Keratinocyte (primary cell): ENCODE data around the gene STARD8. TPM values are rescaled to one million over a fixed set of nuclear protein-coding genes. Genes with fewer than 3 reads are reported as not detected.

Experiments used
- DNase-seq: peaks from one replicate; pipeline ENCODE4 v3.0.0-alpha.2; 2011; ENCODE audit warnings: low read depth, missing footprints, low spot score
- FAIRE-seq: peaks from 2 replicates; lab custom pipeline; 2011; peaks lifted over from hg19 to GRCh38; lab: Jason Lieb, UNC
- H2AFZ ChIP-seq: 2 replicates; pipeline ENCODE4 v1.6.0; 2012; ENCODE audit warnings: low read length, control low read depth, inconsistent platforms; ENCODE audit not compliant: control insufficient read depth
- H3K27ac ChIP-seq: 2 replicates; pipeline ENCODE4 v1.5.1; 2011; ENCODE audit warnings: low read length; ENCODE audit not compliant: control insufficient read depth, insufficient read depth
- H3K27me3 ChIP-seq: 3 replicates; pipeline ENCODE4 v1.6.0; 2011; ENCODE audit warnings: low read length; ENCODE audit not compliant: control insufficient read depth, insufficient read depth; ENCODE audit errors: extremely low read depth
- H3K36me3 ChIP-seq, 2 experiments: 2 replicates in 1 of 2; 3 replicates in 1 of 2; pipeline ENCODE4 v1.5.1; 2011; ENCODE audit warnings: low read length in 2 of 2, mild to moderate bottlenecking in 1 of 2; ENCODE audit not compliant: control insufficient read depth in 2 of 2, insufficient read depth in 2 of 2; ENCODE audit errors: extremely low read depth in 1 of 2
- H3K4me1 ChIP-seq: 3 replicates; pipeline ENCODE4 v1.5.1; 2011; ENCODE audit warnings: low read length; ENCODE audit not compliant: control insufficient read depth, insufficient read depth; ENCODE audit errors: extremely low read depth
- H3K4me2 ChIP-seq: 3 replicates; pipeline ENCODE4 v1.6.0; 2011; ENCODE audit warnings: low read depth, low read length; ENCODE audit not compliant: control insufficient read depth, insufficient read depth; ENCODE audit errors: extremely low read depth
- H3K4me3 ChIP-seq, 3 experiments: fragments of 200-600 bp in 1 of 3; sonication (generic) in 1 of 3; 2 replicates in 2 of 3; 3 replicates in 1 of 3; pipeline ENCODE4 v1.5.1; 2011 to 2016; ENCODE audit warnings: low read length in 3 of 3, mild to moderate bottlenecking in 3 of 3, control low read depth in 2 of 3, inconsistent platforms in 1 of 3, low read depth in 1 of 3, mixed read lengths in 1 of 3, mixed run types in 1 of 3, moderate library complexity in 1 of 3; ENCODE audit not compliant: control insufficient read depth in 2 of 3, insufficient read depth in 2 of 3; ENCODE audit errors: extremely low read depth in 1 of 3
- H3K79me2 ChIP-seq: 2 replicates; pipeline ENCODE4 v1.6.0; 2012; ENCODE audit warnings: low read length; ENCODE audit not compliant: control insufficient read depth, insufficient read depth
- H3K9ac ChIP-seq: 3 replicates; pipeline ENCODE4 v1.6.0; 2011; ENCODE audit warnings: low read length; ENCODE audit not compliant: control insufficient read depth, insufficient read depth; ENCODE audit errors: extremely low read depth
- H3K9me1 ChIP-seq: 3 replicates; pipeline ENCODE4 v1.6.0; 2011; ENCODE audit warnings: low read length; ENCODE audit not compliant: control insufficient read depth, insufficient read depth; ENCODE audit errors: extremely low read depth
- H3K9me3 ChIP-seq: 2 replicates; pipeline ENCODE4 v1.5.1; 2012; ENCODE audit warnings: low read depth, low read length; ENCODE audit not compliant: control insufficient read depth
- H4K20me1 ChIP-seq: 3 replicates; pipeline ENCODE4 v1.6.0; 2011; ENCODE audit warnings: low read length; ENCODE audit not compliant: control insufficient read depth, insufficient read depth; ENCODE audit errors: extremely low read depth
- EZH2 ChIP-seq: IDR thresholded peaks from one replicate; pipeline ENCODE4 v1.6.1; 2012; ENCODE audit warnings: inconsistent platforms, mild to moderate bottlenecking, low read length, moderate library complexity
- dilution Hi-C: fragments of 300-500 bp; cut with MboI; formaldehyde crosslinking; loops from one replicate; pipeline ENCODE4 v1.7.0; 2020; ENCODE audit warnings: low sequenced_read_pairs; ENCODE audit not compliant: extremely low pct_ligation_motif_present
- polyA plus RNA-seq, 5 experiments: library from polyadenylated mRNA; depleted of rRNA in 3 of 5; stranded (reverse) in 3 of 5; stranded (forward) in 1 of 5; unstranded in 1 of 5; fragments of >200 nt; gene quantifications; 1 replicate in 1 of 5; 2 replicates in 3 of 5; 3 replicates in 1 of 5; pipeline versions ENCODE4 v1.2.1 to v1.2.3, GENCODE V29; 2011 to 2012; ENCODE audit warnings: missing spikeins in 2 of 5, low read depth in 1 of 5, low replicate concordance in 1 of 5
- TF ChIP-seq, protein P1 (sequence below), 3 experiments: IDR thresholded peaks in 1 of 3; conservative IDR thresholded peaks in 1 of 3; optimal IDR thresholded peaks in 1 of 3; 2 replicates in 2 of 3; 3 replicates in 1 of 3; pipeline versions ENCODE3 to v1.5.1; 2011; ENCODE audit warnings: low read length in 3 of 3, mild to moderate bottlenecking in 3 of 3, moderate library complexity in 2 of 3, control low read depth in 1 of 3, inconsistent platforms in 1 of 3; ENCODE audit not compliant: insufficient read depth in 2 of 3; ENCODE audit errors: extremely low read depth in 1 of 3

Gene STARD8
- polyA plus RNA-seq, 1 donor (not counting 4 experiments of a cell fraction or from before 2014, with no cell fraction given) = 0.07 TPM

GRCh38 chrX:68725756-68726365 lies 78.4 kb downstream of the STARD8 start:
- H3K36me3 ChIP-seq = no peaks in the 10 kb centered on the region
- H3K9ac ChIP-seq = no peak overlapping the region
- dilution Hi-C loops = no loop called here
- H4K20me1 ChIP-seq = no peaks in the 10 kb centered on the region
- H3K27me3 ChIP-seq = peaks cover 20% of the 10 kb centered on the region
- no peak overlapping the region for H3K4me3 ChIP-seq
- DNase-seq = no peak
- no peaks in the 10 kb centered on the region for H3K9me3 ChIP-seq
- no peaks in the 10 kb centered on the region for H3K79me2 ChIP-seq
- no peak for FAIRE-seq
- H3K9me1 ChIP-seq = no peaks in the 10 kb centered on the region
- no peak overlapping the region for H3K27ac ChIP-seq
- no peak for TF ChIP-seq EZH2
- TF ChIP-seq, protein P1, sequence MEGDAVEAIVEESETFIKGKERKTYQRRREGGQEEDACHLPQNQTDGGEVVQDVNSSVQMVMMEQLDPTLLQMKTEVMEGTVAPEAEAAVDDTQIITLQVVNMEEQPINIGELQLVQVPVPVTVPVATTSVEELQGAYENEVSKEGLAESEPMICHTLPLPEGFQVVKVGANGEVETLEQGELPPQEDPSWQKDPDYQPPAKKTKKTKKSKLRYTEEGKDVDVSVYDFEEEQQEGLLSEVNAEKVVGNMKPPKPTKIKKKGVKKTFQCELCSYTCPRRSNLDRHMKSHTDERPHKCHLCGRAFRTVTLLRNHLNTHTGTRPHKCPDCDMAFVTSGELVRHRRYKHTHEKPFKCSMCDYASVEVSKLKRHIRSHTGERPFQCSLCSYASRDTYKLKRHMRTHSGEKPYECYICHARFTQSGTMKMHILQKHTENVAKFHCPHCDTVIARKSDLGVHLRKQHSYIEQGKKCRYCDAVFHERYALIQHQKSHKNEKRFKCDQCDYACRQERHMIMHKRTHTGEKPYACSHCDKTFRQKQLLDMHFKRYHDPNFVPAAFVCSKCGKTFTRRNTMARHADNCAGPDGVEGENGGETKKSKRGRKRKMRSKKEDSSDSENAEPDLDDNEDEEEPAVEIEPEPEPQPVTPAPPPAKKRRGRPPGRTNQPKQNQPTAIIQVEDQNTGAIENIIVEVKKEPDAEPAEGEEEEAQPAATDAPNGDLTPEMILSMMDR (optimal IDR thresholded peaks at IDR 0.05 in 1 of 3, IDR thresholded peaks at IDR 0.05 in 1 of 3, conservative IDR thresholded peaks at IDR 0.05 in 1 of 3; ENCODE audit: extremely low read depth in 1 of 3, insufficient read depth in 2 of 3, low read length in 3 of 3) = no peak
- no peaks in the 10 kb centered on the region for H3K4me1 ChIP-seq
- H2AFZ ChIP-seq = no peak overlapping the region
- H3K4me2 ChIP-seq = no peak overlapping the region

GRCh38 chrX:68726366-68726765 lies 78.9 kb downstream of the STARD8 start:
- no peak for DNase-seq
- Histone ChIP-seq H3K4me2 (no peak overlapping the region), H3K79me2 (no peaks in the 10 kb centered on the region), H3K9me3 (no peaks in the 10 kb centered on the region), H4K20me1 (no peaks in the 10 kb centered on the region), H3K4me1 (no peaks in the 10 kb centered on the region), H3K36me3 (no peaks in the 10 kb centered on the region), H3K9me1 (no peaks in the 10 kb centered on the region), H3K9ac (no peak overlapping the region), H3K27ac (no peak overlapping the region), H3K27me3 (peaks cover 20% of the 10 kb centered on the region), H3K4me3 (no peak overlapping the region), H2AFZ (no peak overlapping the region)
- no peak for FAIRE-seq
- dilution Hi-C loops = no loop called here
- TF ChIP-seq, protein P1 (optimal IDR thresholded peaks at IDR 0.05 in 1 of 3, IDR thresholded peaks at IDR 0.05 in 1 of 3, conservative IDR thresholded peaks at IDR 0.05 in 1 of 3; ENCODE audit: extremely low read depth in 1 of 3, insufficient read depth in 2 of 3, low read length in 3 of 3) = no peak
- no peak for TF ChIP-seq EZH2
